ENCODE measurements around the gene ZNF318.

- no peak for TF ChIP-seq CTCF (IDR thresholded peaks at IDR 0.05; ENCODE audit: poor library complexity, severe bottlenecking)
- no peak for TF ChIP-seq TAF1 (IDR thresholded peaks at IDR 0.05; ENCODE audit: low read depth)
These were observed 31.2 kb downstream of the ZNF318 start for GRCh38 chr6:43338243-43338642.

Measured in neural cell (in vitro differentiated cells).